Left ventricle myocardium inferior (tissue), 1 donor: ENCODE measurements around the gene TRIM8. TPM values are rescaled to one million over a fixed set of nuclear protein-coding genes. Genes with fewer than 3 reads are reported as not detected.
A peak's percentile ranks its signal among the peaks of the same experiment; 100 is the strongest.

ENCODE experiments used
- DNase-seq: peaks from one replicate; pipeline ENCODE4 v3.0.0-alpha.2; 2020
- H3K27ac ChIP-seq: fragments of 200-600 bp; replicated peaks from 2 replicates; pipeline ENCODE4 v1.8.0; 2021
- H3K27me3 ChIP-seq: fragments of 200-600 bp; 2 replicates; pipeline ENCODE4 v1.8.0; 2021; ENCODE audit warnings: low read depth
- H3K36me3 ChIP-seq: fragments of 200-600 bp; 2 replicates; pipeline ENCODE4 v1.8.0; 2021
- H3K4me1 ChIP-seq: fragments of 200-600 bp; 2 replicates; pipeline ENCODE4 v1.8.0; 2021
- H3K4me3 ChIP-seq: fragments of 200-600 bp; 2 replicates; pipeline ENCODE4 v1.8.0; 2021; ENCODE audit warnings: mild to moderate bottlenecking, moderate library complexity
- H3K9me3 ChIP-seq: fragments of 200-600 bp; replicated peaks from 2 replicates; pipeline ENCODE4 v1.8.0; 2021
- CTCF ChIP-seq: fragments of 200-600 bp; IDR thresholded peaks from 2 replicates; pipeline ENCODE4 v1.8.0; 2021; ENCODE audit warnings: antibody characterized with exemption, mild to moderate bottlenecking, borderline replicate concordance
- intact Hi-C: fragments of 100-400 bp; cut with micrococcal nuclease; formaldehyde crosslinking; loops from one replicate; pipeline ENCODE4 v1.11.0; 2022
- total RNA-seq: library from RNA; stranded (reverse); fragmentation: NEBNext Ultra II Directional; extraction: Animal tissue kit (Norgen Biotek cat#: 25700); gene quantifications from one replicate; pipeline ENCODE4 v1.2.1, GENCODE V29; 2021
- donor health status: DM: no; HTN: yes; CAD: no; lungs with severe emphysema.

TRIM8 gene
- total RNA-seq, 1 donor from 2014 or later, result 95.1 TPM

- peak; percentile 16 for DNase-seq
- H3K4me3 ChIP-seq, result no peak overlapping the region
- H3K27me3 ChIP-seq, result no peaks in the 10 kb centered on the region
- intact Hi-C loops, result no loop called here
- no peaks in the 10 kb centered on the region for H3K9me3 ChIP-seq
- H3K27ac ChIP-seq, result peak overlapping the region; percentile 70
- TF ChIP-seq CTCF, result peak; percentile 28
- H3K36me3 ChIP-seq, result peaks cover 26% of the 10 kb centered on the region
- H3K4me1 ChIP-seq, result peaks cover 98% of the 10 kb centered on the region
These were observed 28.9 kb upstream of the TRIM8 start for GRCh38 chr10:102615361-102615760.

GRCh38 chr10:102616066-102616770, 28.1 kb upstream of the TRIM8 start:
- H3K4me3 ChIP-seq, result no peak overlapping the region
- DNase-seq, result peak; percentile 84
- no peaks in the 10 kb centered on the region for H3K27me3 ChIP-seq
- H3K36me3 ChIP-seq, result peaks cover 26% of the 10 kb centered on the region
- peak overlapping the region; percentile 70 for H3K27ac ChIP-seq
- TF ChIP-seq CTCF, result no peak
- H3K9me3 ChIP-seq, result no peaks in the 10 kb centered on the region
- intact Hi-C loops, result no loop called here
- H3K4me1 ChIP-seq, result peaks cover 98% of the 10 kb centered on the region

- Histone ChIP-seq H3K27me3 (no peaks in the 10 kb centered on the region), H3K4me3 (no peak overlapping the region), H3K9me3 (no peaks in the 10 kb centered on the region), H3K36me3 (peaks cover 26% of the 10 kb centered on the region), H3K27ac (peak overlapping the region; percentile 70), H3K4me1 (peaks cover 98% of the 10 kb centered on the region)
- no peak for DNase-seq
- no peak for TF ChIP-seq CTCF
- intact Hi-C loops, result no loop called here
These were observed 27.2 kb upstream of the TRIM8 start for GRCh38 chr10:102617041-102617440.

GRCh38 chr10:102617816-102618215, 26.5 kb upstream of the TRIM8 start:
- Histone ChIP-seq H3K27ac (peak overlapping the region; percentile 48), H3K9me3 (no peaks in the 10 kb centered on the region), H3K4me3 (no peak overlapping the region), H3K4me1 (peaks cover 96% of the 10 kb centered on the region), H3K27me3 (no peaks in the 10 kb centered on the region), H3K36me3 (peaks cover 26% of the 10 kb centered on the region)
- intact Hi-C loops, result no loop called here
- no peak for TF ChIP-seq CTCF
- no peak for DNase-seq

GRCh38 chr10:102619281-102619981, 24.8 kb upstream of the TRIM8 start:
- TF ChIP-seq CTCF, result no peak
- Histone ChIP-seq H3K4me1 (peaks cover 81% of the 10 kb centered on the region), H3K4me3 (peak overlapping the region; percentile 43), H3K9me3 (no peaks in the 10 kb centered on the region), H3K27me3 (no peaks in the 10 kb centered on the region), H3K36me3 (peaks cover 26% of the 10 kb centered on the region), H3K27ac (peak overlapping the region; percentile 85)
- no peak for DNase-seq
- intact Hi-C loops, result no loop called here
